ENCODE results near the gene KTN1. TPM values are rescaled to one million over a fixed set of nuclear protein-coding genes. Genes with fewer than 3 reads are reported as not detected.

KTN1 gene
- total RNA-seq, 3 donors from 2014 or later = 94.1 to 112 (median 103) TPM

DNA sequence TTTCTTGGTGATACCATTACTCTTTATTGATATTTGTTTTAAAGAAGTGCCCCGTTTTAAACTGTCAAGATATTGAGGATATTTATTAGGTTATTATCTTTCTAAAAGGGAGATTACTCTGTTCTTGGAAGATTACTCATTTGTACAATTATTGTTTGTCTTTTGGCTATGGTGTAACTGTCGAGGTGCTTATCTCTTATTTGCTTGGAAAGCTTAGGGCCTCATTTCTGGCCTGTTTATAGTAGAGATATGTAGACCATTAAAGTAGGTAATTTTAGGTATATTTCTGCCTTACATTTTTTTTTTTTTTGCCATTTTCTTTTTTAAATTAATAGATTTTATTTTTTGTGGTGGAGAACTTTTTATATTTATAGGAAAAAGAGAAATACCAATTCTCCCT is 74.2 kb downstream of the KTN1 start:
- DNase-seq (no peak), ATAC-seq (no peak)
- H3K4me1 Mint-ChIP-seq (ENCODE audit: low read depth) = peaks cover 8% of the 10 kb centered on the region
- H3K36me3 Mint-ChIP-seq (ENCODE audit: insufficient read depth) = peaks cover 47% of the 10 kb centered on the region
- no peak overlapping the region for H3K4me3 Mint-ChIP-seq
- no peaks in the 10 kb centered on the region for H3K9me3 Mint-ChIP-seq
- no peaks in the 10 kb centered on the region for H3K27me3 Mint-ChIP-seq (ENCODE audit: low read depth)

- Mint-ChIP-seq H3K36me3 (ENCODE audit: insufficient read depth) (peaks cover 53% of the 10 kb centered on the region), H3K27me3 (ENCODE audit: low read depth) (no peaks in the 10 kb centered on the region), H3K4me3 (no peak overlapping the region)
Measured at GRCh38 chr14:55661029-55661428, 81.0 kb downstream of the KTN1 start.

DNA sequence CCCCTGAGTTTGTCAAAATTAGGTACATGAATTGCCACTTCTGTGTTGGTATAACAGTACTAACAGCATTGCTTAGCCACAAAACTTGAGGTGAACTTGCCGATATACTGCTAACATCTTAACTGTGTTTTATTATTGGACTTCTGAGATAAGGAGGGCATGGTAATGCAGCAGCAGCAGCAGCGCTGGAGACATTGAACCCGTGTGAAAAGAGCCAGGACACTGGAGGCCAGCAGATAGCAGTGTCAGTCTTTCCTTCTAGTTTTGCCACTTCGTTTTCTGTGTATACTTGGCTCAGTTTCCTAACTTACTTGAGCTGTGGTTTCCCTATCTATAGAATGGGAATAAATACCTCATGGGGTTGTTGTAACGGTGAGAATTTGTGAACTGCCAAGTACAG is 82.7 kb downstream of the KTN1 start:
- no peaks in the 10 kb centered on the region for H3K27me3 Mint-ChIP-seq (ENCODE audit: low read depth)
- no peak overlapping the region for H3K4me3 Mint-ChIP-seq
- peaks cover 47% of the 10 kb centered on the region for H3K36me3 Mint-ChIP-seq (ENCODE audit: insufficient read depth)
- no peaks in the 10 kb centered on the region for H3K9me3 Mint-ChIP-seq
- ATAC-seq = no peak
- no peak for DNase-seq
- H3K4me1 Mint-ChIP-seq (ENCODE audit: low read depth) = peaks cover 24% of the 10 kb centered on the region

More at GRCh38 chr14:55661029-55661428, 81.0 kb downstream of the KTN1 start:
- DNase-seq (no peak), ATAC-seq (no peak)
- Mint-ChIP-seq H3K9me3 (no peaks in the 10 kb centered on the region), H3K4me1 (ENCODE audit: low read depth) (peaks cover 22% of the 10 kb centered on the region)

- ATAC-seq (no peak), DNase-seq (no peak)
- no peak overlapping the region for H3K4me3 Mint-ChIP-seq
- no peaks in the 10 kb centered on the region for H3K9me3 Mint-ChIP-seq
- H3K36me3 Mint-ChIP-seq (ENCODE audit: insufficient read depth) = peaks cover 42% of the 10 kb centered on the region
- no peaks in the 10 kb centered on the region for H3K27me3 Mint-ChIP-seq (ENCODE audit: low read depth)
- H3K4me1 Mint-ChIP-seq (ENCODE audit: low read depth) = peaks cover 22% of the 10 kb centered on the region
Measured at GRCh38 chr14:55665067-55665675, 85.2 kb downstream of the KTN1 start.

DNA sequence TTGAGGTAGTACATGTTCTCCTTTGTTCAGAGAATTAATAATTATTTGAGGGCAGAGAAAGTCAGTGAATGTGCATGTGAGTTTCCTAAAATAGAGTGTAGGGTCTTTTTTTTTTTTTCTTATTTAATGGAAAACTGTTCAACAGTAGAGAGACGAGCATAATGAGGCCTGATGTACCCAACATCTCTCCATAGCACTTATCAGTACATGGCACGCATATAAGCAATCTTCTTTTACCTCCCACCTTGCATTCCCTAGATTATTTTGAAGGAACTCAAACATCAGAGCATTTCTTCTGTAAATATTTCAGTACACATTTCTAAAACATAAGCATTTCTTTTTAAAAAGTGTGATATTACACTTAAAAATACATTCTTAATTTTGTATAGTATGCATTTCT is 87.8 kb downstream of the KTN1 start:
- no peaks in the 10 kb centered on the region for H3K9me3 Mint-ChIP-seq
- no peak for ATAC-seq
- H3K4me1 Mint-ChIP-seq (ENCODE audit: low read depth) = peaks cover 22% of the 10 kb centered on the region
- no peak overlapping the region for H3K4me3 Mint-ChIP-seq
- DNase-seq = no peak
- peaks cover 43% of the 10 kb centered on the region for H3K36me3 Mint-ChIP-seq (ENCODE audit: insufficient read depth)
- no peaks in the 10 kb centered on the region for H3K27me3 Mint-ChIP-seq (ENCODE audit: low read depth)

DNA sequence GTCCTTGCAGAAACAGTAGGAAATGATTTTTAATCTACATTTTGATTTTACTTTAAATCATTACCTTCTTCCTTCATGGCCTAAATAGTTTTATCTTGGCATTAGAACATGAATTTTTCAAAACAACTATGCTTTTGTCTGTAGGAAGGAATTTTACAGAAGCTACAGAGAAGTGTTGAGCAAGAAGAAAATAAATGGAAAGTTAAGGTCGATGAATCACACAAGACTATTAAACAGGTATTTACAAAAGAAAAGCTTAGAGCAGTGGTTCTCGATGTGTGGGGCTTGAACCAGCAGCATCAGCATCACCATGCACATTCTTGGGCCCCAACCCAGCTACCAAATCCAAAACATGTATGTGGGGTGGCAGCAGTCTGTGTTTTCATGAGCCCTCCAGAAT is 91.6 kb downstream of the KTN1 start:
- DNase-seq = no peak
- H3K27me3 Mint-ChIP-seq (ENCODE audit: low read depth) = no peaks in the 10 kb centered on the region
- H3K4me3 Mint-ChIP-seq = no peak overlapping the region
- no peak for ATAC-seq
- H3K9me3 Mint-ChIP-seq = no peaks in the 10 kb centered on the region
- no peaks in the 10 kb centered on the region for H3K4me1 Mint-ChIP-seq (ENCODE audit: low read depth)
- peaks cover 39% of the 10 kb centered on the region for H3K36me3 Mint-ChIP-seq (ENCODE audit: insufficient read depth)

DNA sequence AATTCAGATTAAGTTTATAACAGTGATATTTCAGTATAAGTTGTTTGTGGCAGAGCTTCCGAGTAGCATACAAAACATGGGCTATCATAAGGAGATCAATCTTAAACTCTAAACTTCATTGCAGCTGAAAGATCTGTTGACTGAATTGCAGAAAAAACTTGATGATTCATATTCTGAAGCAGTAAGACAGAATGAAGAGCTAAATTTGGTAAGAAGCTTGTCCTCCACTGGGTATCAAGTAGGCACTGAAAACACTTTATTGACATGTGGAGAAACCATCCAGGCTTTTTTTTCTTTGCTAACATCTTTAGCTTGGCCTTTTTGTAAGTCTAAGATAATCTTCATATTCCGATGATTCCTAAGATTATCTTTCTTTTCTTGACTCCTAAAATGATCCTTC is 93.0 kb downstream of the KTN1 start:
- no peak for ATAC-seq

GRCh38 chr14:55681096-55681495 is 101.1 kb downstream of the KTN1 start:
- DNase-seq = no peak
- no peaks in the 10 kb centered on the region for H3K4me1 Mint-ChIP-seq (ENCODE audit: low read depth)
- peaks cover 44% of the 10 kb centered on the region for H3K36me3 Mint-ChIP-seq (ENCODE audit: insufficient read depth)
- H3K27me3 Mint-ChIP-seq (ENCODE audit: low read depth) = no peaks in the 10 kb centered on the region
- H3K9me3 Mint-ChIP-seq = no peaks in the 10 kb centered on the region
- no peak for ATAC-seq
- H3K4me3 Mint-ChIP-seq = no peak overlapping the region

More for the DNA sequence above, 93.0 kb downstream of the KTN1 start:
- Mint-ChIP-seq H3K36me3 (ENCODE audit: insufficient read depth) (peaks cover 36% of the 10 kb centered on the region), H3K4me3 (no peak overlapping the region), H3K4me1 (ENCODE audit: low read depth) (no peaks in the 10 kb centered on the region), H3K27me3 (ENCODE audit: low read depth) (no peaks in the 10 kb centered on the region), H3K9me3 (no peaks in the 10 kb centered on the region)
- no peak for DNase-seq

DNA sequence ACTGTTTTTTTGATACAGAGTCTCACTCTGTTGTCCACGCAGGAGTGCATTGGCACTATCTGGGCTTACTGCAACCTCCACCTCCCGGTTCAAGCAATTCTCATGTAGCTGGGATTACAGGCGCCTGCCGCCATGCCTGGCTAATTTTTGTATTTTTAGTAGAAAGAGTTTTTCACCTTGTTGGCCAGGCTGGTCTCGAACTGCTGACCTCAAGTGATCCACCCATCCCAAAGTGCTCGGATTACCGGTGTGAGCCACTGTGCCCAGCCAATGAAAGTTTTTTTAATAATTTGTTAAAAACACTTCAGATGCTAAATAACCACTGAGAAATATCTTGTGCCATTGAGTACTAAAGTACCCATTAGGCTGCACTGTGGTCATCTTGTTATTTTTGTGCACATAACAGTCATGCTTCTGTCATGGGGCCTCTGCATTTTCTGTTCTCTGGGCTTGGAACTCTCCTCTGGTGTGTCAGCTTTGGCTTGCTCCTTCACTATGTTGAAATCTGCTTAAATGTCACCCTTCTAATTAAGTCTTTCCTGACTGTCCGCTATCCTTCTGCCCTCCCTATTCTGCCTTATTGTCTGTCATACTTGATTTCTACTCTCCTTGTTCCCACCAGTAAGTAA is 105.1 kb downstream of the KTN1 start:
- no peaks in the 10 kb centered on the region for H3K27me3 Mint-ChIP-seq (ENCODE audit: low read depth)
- peaks cover 1% of the 10 kb centered on the region for H3K4me1 Mint-ChIP-seq (ENCODE audit: low read depth)
- H3K4me3 Mint-ChIP-seq = no peak overlapping the region
- no peak for ATAC-seq
- peaks cover 41% of the 10 kb centered on the region for H3K36me3 Mint-ChIP-seq (ENCODE audit: insufficient read depth)
- DNase-seq = no peak
- H3K9me3 Mint-ChIP-seq = no peaks in the 10 kb centered on the region

GRCh38 chr14:55686713-55687112 is 106.7 kb downstream of the KTN1 start:
- Mint-ChIP-seq H3K4me3 (no peak overlapping the region), H3K9me3 (no peaks in the 10 kb centered on the region), H3K4me1 (ENCODE audit: low read depth) (peaks cover 1% of the 10 kb centered on the region), H3K27me3 (ENCODE audit: low read depth) (no peaks in the 10 kb centered on the region), H3K36me3 (ENCODE audit: insufficient read depth) (peaks cover 32% of the 10 kb centered on the region)
- ATAC-seq (no peak), DNase-seq (no peak)

DNA sequence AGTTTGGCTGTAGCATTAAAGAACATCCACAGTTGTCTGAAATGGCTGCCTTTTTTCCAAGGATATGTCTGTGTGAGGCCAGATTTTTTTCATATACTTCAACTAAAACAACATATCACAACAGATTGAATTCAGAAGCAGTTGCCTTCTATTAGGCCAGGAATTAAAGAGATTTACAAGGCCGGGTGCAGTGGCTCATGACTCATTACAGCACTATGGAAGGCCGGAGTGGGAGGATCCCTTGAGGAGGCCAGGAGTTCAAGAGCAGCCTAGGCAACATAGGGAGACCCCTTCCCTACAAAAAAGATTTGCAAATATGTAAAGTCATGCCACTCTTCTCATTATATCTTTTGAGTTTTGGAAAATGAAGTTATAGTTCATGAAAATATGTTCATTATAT is 108.6 kb downstream of the KTN1 start:
- ATAC-seq = no peak

GRCh38 chr14:55689981-55690871 is 110.2 kb downstream of the KTN1 start:
- H3K36me3 Mint-ChIP-seq (ENCODE audit: insufficient read depth) = peaks cover 17% of the 10 kb centered on the region
- H3K9me3 Mint-ChIP-seq = no peaks in the 10 kb centered on the region
- H3K4me1 Mint-ChIP-seq (ENCODE audit: low read depth) = peaks cover 1% of the 10 kb centered on the region
- H3K4me3 Mint-ChIP-seq = no peak overlapping the region
- no peak for DNase-seq
- no peak for ATAC-seq
- H3K27me3 Mint-ChIP-seq (ENCODE audit: low read depth) = no peaks in the 10 kb centered on the region

More for the DNA sequence above, 108.6 kb downstream of the KTN1 start:
- no peak for DNase-seq
- no peak overlapping the region for H3K4me3 Mint-ChIP-seq
- H3K27me3 Mint-ChIP-seq (ENCODE audit: low read depth) = no peaks in the 10 kb centered on the region
- peaks cover 23% of the 10 kb centered on the region for H3K36me3 Mint-ChIP-seq (ENCODE audit: insufficient read depth)
- H3K4me1 Mint-ChIP-seq (ENCODE audit: low read depth) = peaks cover 1% of the 10 kb centered on the region
- H3K9me3 Mint-ChIP-seq = no peaks in the 10 kb centered on the region

DNA sequence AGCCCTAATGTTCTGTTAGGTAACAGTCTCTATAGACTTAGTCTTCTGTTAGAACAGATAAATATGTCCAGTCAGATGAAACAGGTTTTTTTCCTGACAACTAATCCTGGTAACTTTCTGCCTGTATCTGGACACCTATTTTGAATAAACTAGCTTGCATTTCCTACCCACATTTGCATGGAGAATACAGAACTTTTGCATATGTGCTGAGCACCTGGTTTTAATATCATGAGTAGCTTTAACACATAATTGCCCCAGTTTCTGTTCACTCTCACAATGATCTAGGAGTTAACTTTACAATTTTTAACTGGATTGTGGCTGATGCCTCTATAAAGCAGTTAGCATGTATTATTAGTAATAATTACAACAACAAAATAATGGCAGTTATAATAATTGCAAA is 111.7 kb downstream of the KTN1 start:
- Mint-ChIP-seq H3K4me1 (ENCODE audit: low read depth) (peaks cover 1% of the 10 kb centered on the region), H3K4me3 (no peak overlapping the region), H3K27me3 (ENCODE audit: low read depth) (no peaks in the 10 kb centered on the region), H3K36me3 (ENCODE audit: insufficient read depth) (peaks cover 10% of the 10 kb centered on the region), H3K9me3 (no peaks in the 10 kb centered on the region)
- DNase-seq (no peak), ATAC-seq (no peak)

- Mint-ChIP-seq H3K9me3 (no peaks in the 10 kb centered on the region), H3K4me1 (ENCODE audit: low read depth) (peaks cover 1% of the 10 kb centered on the region), H3K36me3 (ENCODE audit: insufficient read depth) (peaks cover 3% of the 10 kb centered on the region), H3K27me3 (ENCODE audit: low read depth) (no peaks in the 10 kb centered on the region), H3K4me3 (no peak overlapping the region)
- DNase-seq (no peak), ATAC-seq (no peak)
Measured at GRCh38 chr14:55693904-55694303, 113.9 kb downstream of the KTN1 start.

All from activated T-cell treated with anti-CD3 and anti-CD28 coated beads, Interleukin-2, amount 50 U/mL, for 4 hours (primary cell).